ENCODE data around the gene PA2G4.

DNA sequence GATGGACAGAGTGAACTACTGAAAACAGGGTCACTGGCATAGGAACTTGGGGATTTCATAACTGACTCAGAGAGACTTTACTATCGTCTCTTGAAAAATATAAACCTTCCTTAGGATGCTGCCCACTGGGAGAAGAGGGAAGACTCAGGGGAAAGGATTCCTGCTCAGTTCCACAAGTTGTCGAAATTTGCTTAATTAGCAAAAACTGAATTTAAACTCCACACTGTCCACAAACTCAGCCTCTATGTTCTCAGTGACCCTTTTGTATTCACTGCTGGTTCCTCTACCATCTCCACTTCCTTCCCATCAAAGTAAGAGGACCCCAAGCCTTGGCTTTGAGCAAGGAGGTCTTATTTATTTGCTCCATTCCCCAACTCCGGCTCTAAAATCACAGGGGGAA is 40.9 kb downstream of the PA2G4 start:
- no peak for TF ChIP-seq POLR2AphosphoS5 (IDR thresholded peaks at IDR 0.05)
- TF ChIP-seq, protein P1, sequence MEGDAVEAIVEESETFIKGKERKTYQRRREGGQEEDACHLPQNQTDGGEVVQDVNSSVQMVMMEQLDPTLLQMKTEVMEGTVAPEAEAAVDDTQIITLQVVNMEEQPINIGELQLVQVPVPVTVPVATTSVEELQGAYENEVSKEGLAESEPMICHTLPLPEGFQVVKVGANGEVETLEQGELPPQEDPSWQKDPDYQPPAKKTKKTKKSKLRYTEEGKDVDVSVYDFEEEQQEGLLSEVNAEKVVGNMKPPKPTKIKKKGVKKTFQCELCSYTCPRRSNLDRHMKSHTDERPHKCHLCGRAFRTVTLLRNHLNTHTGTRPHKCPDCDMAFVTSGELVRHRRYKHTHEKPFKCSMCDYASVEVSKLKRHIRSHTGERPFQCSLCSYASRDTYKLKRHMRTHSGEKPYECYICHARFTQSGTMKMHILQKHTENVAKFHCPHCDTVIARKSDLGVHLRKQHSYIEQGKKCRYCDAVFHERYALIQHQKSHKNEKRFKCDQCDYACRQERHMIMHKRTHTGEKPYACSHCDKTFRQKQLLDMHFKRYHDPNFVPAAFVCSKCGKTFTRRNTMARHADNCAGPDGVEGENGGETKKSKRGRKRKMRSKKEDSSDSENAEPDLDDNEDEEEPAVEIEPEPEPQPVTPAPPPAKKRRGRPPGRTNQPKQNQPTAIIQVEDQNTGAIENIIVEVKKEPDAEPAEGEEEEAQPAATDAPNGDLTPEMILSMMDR (IDR thresholded peaks at IDR 0.05) = no peak
- no peak for TF ChIP-seq POLR2A (IDR thresholded peaks at IDR 0.05)
